ENCODE measurements around the gene ARL6IP4.

DNA sequence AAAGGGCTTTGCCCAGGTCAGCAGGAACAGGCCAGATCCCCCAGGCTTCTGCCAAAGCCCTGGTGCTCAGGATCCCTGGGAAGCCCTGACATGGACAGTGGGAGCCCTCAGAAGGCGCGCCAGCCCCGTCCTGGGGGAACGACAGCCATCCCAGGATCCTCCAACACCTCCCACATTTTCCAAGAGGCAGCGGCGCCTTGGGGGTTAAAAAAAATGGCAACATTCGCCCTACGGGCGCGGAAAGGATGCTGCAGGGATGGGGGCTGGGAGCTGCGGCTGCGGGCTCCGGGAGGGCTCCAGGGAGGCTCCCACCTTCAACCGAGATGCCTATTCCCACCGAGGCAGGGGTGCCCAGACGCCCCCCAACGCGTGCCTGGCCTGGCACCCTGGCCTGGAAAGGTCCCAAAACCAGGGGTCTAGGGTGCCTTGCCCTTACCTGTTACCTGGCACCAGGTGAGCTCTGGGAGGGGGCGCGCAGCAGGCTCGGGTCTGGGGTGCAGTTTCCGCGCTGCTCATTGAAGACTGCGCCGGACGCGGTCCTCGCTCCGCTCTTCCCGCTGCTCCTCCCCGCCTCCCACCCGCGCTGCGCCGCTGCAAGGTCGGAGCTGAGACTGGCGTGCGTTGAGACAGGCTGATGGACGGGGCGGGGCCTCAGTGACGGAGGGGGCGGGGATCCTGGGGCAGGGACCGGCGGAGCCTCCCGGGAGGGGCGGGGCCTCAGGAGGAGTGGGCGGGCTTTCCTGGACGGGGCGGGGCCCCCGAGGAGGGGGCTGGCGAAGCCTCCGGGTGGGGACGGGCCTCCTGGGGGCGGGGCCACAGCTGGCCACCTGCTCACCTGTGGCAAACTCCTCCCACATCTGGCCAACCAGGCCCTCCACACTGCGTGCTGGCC, 14.4 kb upstream of the ARL6IP4 start, which contains the start of gene ABCB9:
- TF ChIP-seq, protein P1, sequence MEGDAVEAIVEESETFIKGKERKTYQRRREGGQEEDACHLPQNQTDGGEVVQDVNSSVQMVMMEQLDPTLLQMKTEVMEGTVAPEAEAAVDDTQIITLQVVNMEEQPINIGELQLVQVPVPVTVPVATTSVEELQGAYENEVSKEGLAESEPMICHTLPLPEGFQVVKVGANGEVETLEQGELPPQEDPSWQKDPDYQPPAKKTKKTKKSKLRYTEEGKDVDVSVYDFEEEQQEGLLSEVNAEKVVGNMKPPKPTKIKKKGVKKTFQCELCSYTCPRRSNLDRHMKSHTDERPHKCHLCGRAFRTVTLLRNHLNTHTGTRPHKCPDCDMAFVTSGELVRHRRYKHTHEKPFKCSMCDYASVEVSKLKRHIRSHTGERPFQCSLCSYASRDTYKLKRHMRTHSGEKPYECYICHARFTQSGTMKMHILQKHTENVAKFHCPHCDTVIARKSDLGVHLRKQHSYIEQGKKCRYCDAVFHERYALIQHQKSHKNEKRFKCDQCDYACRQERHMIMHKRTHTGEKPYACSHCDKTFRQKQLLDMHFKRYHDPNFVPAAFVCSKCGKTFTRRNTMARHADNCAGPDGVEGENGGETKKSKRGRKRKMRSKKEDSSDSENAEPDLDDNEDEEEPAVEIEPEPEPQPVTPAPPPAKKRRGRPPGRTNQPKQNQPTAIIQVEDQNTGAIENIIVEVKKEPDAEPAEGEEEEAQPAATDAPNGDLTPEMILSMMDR (IDR thresholded peaks at IDR 0.05) = peak in 1 of 6 experiments; percentile 6
- TF ChIP-seq EP300 (IDR thresholded peaks at IDR 0.05) = no peak
